HG02840 (cell line): ENCODE data around the gene KLRF2.

ENCODE experiments used
- ATAC-seq: cut with Tn5 transposase; IDR thresholded peaks from one replicate; pipeline ENCODE4 v1.9.1; 2021; ENCODE audit warnings: mild to moderate bottlenecking, moderate library complexity, moderate number of reproducible peaks; ENCODE audit not compliant: unreplicated experiment, low FRiP score

The KLRF2 gene

DNA sequence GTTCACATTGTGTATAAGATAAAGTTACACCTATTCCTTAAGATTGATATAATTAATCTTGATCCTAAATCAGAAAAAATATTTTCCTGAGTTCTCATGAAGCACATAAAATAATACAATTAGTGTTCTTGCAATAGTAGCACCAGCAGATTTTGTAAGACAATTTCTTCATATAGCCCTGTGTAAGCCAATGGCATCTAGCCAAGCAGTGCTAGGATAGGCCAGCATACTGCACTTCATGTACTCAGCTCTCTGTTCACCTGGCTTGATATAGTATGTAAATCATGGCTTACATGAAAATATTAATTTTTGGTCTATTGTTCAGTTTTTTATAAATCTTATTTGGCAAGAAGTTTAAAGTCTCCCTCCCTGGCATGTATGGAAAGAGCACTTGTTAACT is 1.9 kb downstream of the KLRF2 start:
- ATAC-seq, result no peak

DNA sequence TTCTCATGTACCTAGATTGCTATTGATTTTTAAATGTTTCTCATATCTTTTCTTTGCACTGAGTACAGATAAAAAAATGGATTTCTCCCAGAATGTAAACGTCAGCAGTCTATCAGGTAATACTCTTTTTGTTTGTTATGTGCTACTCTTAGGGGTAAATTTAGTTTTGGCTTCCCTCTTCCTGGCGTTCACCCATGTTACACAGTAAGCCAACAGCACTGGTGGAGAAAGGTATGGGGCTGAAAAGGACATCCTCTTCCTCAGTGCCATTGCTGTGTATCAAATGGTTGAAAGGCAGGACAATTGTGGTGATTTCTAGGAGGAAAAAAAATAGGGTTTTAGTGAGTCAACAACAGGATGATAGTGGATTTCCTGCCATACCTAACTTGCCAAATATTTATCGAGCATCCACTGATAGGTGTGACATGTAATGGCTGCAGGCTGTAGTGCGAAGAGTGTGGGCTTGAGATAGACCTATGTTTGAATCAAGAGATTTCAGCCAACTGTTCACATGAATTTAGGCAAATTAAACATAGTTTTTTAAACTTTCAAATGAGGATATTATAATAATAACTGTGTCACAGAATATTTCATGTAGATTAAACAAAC is 7.5 kb downstream of the KLRF2 start:
- no peak for ATAC-seq

DNA sequence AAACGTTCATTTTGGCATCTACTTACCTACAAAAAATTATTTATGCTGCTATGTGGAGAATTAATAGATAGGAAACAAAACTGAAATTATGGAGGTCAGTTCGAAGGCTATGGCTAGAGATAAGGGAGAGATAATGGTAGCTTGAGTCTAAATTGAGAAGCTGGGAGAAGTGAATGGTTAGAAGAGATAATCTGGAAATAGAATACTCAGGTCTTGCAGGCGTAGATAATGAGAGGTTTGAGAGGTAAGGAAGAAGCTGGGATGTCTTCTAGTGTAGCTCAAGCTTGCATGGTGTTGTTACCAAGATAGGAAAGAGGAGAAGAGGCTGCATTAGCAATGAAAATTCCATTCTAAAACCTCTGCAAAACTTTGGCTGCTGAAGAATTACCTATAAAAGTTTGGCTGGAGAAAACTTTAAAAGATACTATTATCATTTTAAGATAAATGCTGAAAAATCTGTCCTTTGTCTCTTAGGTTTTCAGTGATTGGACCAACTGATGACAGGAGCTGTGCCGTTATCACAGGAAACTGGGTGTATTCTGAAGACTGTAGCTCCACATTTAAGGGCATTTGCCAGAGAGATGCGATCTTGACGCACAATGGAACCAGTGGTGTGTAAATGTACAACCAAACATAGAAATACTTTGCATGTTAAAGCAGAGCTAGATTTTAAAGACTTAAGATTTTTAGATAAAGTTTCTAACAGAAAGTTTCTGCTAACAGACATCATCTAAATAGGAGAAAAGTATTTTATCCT is 14.1 kb downstream of the KLRF2 start:
- ATAC-seq, result no peak

DNA sequence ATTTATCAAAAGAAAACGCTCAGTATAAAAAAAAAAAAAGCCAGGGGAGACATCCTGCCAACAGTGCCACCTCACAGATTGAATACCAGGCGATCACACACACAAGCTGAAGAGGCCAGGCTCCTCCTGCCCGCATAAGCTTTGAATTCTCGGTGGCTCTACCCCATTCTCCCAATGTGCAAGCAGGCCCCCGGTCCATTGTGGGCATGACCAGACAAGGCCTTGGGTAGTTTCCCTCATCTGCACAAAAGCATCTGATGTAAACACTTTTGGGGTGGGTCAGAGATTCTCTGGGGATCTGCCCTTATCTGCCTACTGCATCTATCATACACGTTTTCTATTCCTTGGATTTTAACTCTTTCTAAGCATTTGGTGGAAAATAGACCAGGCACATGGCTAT is 16.2 kb downstream of the KLRF2 start:
- no peak for ATAC-seq

DNA sequence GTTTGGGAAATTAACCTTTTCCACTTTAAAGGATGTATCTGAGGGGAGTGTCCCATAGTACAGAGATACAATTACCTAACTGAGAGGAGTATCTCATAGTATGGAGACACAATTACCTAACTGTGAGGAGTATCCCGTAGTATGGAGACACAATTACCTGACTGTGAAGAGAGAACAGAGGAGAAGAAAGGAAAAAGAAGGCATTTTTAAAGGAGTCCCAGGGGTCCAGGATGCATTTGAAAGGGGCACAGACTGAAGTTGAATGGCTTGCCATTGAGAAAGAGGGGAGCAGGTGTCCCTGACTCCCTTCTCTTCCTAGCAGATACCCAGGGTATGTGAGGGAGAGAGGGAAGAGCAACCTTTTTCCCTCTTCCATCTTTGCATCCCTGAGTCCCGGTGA is 17.9 kb downstream of the KLRF2 start:
- no peak for ATAC-seq

DNA sequence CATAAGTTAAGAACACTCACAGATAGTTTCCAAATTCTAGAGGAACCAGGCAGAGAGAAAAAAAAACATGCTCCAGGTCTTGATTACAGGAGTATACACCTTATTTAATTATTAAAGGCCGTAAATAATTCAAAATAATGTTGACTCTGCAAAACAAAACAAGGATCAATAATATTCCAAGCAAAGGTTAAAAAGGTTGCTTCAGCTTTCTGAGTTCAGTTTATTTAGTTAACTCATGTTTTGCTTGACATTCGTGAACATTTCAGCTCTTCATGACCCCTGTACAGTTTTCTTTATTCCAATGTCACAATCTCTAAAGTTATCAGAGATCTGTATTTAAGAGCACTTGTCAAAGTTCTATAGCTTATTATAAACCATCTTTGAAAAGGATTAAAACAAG is 19.6 kb downstream of the KLRF2 start:
- no peak for ATAC-seq

DNA sequence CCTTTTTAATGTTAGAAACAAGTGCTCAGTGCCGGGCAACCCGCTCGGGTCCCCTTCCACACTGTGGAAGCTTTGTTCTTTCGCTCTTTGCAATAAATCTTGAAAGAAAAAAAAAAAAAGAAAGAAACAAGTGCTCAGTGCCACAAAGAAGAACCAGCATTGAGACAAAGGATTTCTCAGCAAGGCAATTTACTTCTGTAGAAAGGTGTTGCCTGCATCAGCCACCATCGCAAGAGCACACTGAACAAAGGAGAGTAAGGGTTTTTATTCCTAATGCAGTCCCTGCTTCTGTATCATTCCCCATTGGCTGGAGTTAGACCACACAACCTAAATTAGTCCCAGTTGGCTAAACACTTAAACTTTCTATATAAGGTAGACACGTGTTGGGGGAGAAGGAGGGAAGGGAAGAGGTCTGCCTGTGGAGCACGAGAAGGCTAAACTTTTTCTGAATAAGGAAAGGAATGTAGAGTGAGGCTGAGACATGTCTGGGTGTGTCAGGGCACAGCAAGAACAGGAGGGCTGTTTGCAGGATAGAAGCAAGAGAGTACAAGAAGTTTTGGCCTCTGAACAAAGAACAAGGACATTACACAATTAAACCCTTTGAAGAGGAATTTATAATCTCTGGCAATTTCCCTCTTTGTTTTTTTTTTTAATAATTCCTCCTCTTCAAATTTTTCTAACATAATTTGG is 21.4 kb downstream of the KLRF2 start:
- ATAC-seq, result no peak

DNA sequence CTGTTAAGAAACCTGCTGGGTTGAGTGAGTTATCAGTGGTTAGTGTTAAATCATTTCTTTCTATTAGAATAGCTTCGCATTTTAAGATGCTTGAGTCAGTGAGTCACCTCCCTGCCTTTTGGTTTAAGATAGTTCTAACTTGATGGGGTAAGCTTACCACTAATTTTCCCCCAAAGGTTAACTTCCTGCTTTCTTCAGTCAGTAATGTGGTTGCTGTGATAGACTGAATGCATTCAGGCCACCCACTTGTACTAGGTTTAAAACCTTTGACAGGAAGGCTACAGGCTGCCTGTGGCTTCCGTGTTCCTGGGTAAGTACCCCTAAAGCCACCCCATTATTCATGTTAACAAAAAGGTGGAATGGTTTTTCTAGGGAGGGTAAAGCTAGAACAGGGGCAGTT is 25.6 kb downstream of the KLRF2 start:
- ATAC-seq, result no peak

DNA sequence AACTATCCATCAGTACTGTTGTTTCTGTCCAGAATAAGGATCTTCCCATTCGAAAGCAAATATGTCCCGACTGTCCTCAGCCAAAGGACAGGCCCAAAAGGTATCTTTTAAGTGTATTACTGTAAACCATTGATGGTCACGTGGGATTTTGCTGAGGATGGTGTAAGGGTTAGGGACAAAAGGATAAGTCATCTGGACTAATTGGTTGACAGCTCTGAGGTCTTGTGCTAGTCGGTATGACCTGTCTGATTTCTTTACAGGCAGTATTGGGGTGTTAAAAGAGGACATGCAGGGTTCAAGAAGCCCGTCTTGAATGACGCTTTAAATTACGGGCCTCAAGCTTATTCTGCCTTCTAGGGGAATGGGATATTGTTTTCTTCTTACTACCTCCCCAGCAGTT is 26.5 kb downstream of the KLRF2 start:
- no peak for ATAC-seq

DNA sequence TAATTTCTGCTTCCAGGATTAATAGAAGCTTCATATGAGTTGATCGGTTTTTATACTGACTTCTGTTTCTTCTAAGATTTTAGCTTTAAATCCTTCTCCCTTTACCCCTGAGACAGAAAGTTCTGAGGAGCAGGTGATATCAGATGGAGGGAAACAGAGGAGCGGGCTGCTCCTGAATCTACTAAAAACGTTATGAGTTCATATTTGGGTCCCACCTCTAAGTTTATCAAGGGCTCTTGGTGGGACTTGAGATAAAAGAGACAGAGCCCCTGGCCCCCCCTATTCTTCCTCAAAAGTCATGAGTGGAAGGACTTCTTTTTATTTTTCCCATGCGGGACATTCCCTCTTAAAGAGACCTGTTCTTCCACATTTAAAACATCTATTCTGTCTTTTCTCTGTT is 27.1 kb downstream of the KLRF2 start:
- ATAC-seq, result no peak

DNA sequence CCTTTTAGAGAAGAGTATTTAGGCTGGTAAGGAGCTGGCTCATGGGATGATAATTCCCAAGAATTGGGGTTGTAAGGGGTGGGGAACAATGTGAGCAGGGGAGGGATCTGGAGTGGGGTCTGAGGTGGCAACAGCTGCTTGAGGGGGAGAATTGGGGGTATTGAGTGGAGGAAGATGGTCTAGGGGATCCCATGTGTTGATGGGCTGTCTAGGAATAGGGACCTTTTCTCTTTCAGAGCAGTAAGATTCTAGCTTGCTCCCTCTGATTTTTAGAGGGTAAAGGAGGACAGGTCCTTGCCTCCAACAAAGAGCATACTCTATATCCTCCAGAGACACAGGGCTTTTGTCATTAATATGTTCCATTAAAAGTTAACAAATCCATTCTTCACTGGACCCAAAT is 28.4 kb downstream of the KLRF2 start:
- no peak for ATAC-seq

DNA sequence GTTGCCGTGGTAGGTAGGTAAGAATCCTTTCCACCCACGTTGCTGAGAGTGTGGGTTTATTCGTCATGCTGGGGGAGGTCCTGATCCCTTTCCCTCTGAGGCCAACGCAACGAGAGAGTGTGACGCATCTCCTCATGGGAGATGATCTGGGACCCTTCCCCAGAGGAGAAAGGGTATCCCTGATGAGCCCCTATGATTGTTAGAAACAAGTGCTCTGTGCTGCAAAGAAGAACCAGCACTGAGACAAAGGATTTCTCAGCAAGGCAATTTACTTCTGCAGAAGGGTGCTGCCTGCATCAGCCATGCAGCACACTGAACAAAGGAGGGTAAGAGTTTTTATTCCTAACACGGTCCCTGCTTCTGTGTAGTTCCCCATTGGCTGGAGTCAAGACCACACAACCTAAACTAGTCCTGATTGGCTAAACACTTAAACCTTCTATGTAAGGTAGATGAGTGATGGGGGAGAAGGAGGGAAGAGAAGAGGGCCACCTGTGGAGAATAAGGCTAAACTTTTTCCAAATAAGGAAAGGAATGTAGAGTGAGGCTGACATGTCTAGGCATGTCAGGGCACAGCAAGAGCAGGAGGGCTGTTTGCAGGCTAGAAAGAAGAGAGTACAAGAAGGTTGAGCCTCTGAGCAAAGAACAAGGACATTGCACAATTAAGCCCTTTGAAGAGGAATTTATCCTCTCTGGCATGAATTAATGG is 29.6 kb downstream of the KLRF2 start:
- no peak for ATAC-seq

DNA sequence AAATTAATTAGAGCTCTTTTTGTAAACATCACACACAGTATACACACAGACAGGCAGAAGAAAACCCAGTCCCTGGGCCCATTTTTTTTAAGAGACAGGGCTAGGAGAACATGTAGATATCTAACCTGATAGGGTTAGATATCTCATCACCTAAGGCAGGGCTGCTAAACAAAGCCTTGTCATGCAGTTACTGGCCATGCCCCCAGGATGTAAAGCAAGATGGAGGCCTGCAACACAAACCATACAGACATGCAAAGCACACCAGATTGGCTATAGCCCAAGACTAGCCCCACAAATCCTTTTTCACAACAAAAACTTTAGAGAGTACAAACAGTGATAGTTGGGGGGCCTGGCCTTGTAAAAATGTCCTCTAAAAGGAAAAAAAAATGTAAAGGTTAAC is 30.4 kb downstream of the KLRF2 start:
- no peak for ATAC-seq

DNA sequence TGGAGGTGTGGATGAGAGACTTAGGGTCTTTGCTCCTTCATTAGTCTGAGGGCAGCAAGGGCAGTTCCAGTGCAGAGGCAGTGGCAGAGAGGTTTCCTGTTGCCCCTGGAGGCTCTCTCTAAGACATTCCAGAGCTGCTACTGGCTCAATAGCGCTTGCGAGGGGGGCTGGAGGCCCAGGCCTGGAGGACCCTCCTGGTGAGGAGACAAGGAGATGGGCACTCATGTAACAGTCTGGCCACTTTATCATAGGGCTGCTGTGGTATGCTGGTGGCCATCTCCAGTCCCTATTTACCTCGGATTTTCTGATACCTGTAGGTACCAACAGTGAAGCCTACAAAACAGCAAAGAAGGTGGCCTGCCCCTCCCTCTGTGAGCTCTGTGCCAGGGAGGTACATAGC is 38.2 kb downstream of the KLRF2 start:
- no peak for ATAC-seq

DNA sequence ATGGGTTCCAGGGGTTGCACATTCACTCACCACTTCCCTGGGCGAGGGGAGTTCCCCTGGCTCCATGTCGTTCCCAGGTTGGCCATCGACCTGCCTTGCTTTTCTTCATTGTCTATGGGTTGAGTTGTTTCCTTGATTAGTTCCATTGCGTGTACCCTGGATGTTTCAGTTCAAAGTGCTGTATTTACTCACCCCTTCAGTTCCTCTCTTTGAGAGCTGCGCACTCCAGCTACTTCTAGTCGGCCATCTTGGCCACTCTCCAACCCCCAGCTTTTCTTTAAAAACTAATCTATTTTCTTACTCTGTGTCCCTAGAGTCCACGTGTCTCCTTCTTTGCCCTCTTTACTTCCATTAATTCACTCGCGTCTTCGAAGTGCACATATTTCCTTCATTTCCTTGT is 39.2 kb downstream of the KLRF2 start:
- ATAC-seq, result no peak

DNA sequence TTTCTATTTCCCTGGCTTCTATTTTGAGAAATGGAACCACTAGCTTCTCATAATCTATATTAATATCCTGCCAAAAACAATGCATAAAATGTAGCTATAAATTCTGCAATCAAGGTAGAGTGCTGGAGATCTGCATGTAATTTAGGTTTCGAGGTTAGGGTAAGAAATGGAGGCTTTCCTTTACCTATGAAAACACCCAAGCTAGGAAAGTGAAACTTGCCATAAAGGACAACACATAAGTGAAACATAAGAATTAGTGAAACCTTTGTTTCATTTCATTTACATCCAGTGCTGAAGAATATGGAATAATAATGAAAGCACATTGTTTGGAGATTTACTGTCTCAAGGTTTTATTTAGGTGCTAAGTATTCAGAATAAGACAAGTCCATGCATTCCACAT is 41.1 kb downstream of the KLRF2 start:
- no peak for ATAC-seq

DNA sequence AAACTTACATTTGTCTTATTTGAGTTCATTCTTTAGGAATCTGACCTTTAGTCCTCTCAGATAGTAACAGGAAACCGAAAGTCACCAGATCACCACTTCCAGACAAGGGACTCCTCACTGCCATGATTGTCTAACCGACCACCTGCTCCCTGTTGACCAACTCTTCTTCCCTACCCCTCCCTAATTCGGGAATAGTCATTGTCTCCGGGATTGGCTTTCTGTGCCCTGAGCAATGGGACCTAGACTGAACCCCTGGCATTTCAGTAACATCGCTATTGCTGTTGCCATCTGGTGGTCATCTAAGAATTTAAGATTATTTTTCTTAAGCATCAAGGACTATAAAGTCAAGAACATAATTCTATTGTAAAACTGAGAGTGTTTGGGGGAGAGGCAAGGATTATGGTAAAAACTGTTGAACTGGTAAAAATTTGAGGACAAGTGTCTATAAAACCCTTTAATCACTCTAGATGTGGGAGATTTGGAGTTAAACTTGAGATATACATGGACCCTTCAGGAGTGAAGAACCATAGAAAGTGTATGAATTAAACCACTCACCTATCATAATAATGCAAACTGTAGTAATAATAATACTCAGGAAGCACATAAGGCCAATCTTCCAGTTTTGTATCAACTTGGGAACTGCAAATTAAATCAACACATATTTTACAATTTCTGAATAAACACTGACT is 44.6 kb downstream of the KLRF2 start:
- ATAC-seq, result no peak

DNA sequence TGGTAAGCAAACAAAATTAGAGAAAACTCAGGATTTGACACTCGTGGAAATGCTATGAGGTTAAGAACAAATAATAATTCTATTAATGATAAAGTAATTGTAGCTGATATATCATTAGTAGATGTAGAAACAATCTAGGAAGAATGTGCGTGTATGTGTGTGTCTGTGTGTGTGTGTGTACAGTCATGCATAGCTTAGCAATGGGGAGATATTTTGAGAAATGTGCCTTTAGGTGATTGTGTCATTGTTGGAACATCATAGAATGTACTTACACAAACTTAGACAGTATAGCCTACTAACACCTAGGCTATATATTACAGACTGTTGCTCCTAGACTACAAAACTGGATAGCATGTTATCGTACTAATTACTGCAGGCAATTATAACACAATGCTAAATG is 45.6 kb downstream of the KLRF2 start:
- ATAC-seq, result no peak

DNA sequence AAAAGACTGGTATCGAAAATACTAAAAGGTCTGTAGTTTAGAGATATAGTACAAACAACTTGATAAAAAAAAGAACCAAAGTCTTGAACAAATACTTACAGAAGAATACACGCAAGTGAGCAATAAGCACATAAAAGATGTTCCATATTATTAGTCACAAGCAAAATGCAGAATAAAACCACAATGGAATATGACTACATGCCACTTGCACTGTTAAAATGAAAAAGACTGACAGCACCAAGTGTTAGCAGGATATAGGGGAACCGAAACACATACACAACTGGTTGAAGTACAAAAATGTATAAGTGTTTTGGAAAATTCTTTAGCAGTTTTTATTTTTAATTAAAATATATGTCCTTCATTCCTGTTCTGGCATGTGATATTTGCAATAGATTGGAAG is 47.3 kb downstream of the KLRF2 start:
- no peak for ATAC-seq

DNA sequence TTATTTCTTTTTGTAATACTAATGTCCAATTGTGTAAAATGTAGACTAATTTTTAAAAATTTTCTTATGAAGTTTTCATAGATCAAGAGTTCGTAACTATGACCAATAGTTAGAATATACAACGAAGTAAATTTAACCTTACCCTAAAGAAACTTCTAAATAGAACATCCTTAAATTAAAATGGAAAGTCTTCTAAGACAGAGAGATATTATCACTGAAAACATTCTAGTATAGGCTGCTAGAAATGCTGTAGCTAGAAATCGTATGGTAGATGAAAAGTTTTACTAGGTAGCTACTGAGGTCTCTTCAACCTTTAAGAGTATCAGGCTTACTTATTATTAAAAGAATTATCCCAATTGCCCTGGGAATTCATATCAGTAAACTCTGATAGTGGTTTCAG is 50.0 kb downstream of the KLRF2 start:
- ATAC-seq, result no peak

DNA sequence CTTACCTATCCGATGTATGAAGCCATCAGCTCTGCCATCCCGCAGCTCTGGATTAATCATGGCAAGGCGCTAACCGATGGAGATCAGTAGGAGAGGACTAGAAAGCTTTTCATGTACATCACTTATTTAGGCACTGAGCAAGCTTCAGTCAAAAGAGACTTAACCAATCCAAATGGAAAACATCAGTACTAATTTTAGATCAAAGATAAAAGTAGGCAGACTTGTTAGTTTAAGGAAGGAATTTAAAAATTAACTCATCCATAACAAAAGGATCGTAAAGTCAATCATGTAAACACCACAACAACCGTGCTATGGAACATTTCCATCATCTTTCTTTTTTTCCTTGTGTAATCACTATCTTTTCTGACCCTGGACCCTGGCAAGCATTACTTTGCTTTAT is 51.0 kb downstream of the KLRF2 start, which contains the start of gene CLEC2A:
Gene CLEC2A (minus strand): TSS at position 101 of the 400 bp plus-strand sequence. CDS start 41 bp downstream, at position 60.
- no peak for ATAC-seq
